Right atrium auricular region (tissue), 2 donors: ENCODE results near the gene STIM1. TPM values are rescaled to one million over a fixed set of nuclear protein-coding genes. Genes with fewer than 3 reads are reported as not detected.

Source experiments
- DNase-seq: peaks from one replicate; pipeline ENCODE4 v3.0.0-alpha.2; 2019; ENCODE audit warnings: low spot score
- H3K27ac ChIP-seq, 2 donors: fragments of 200-600 bp; sonication (generic); 1 replicate in 1 of 2; 2 replicates in 1 of 2; pipeline ENCODE4 v1.5.1; 2016 to 2019
- H3K27me3 ChIP-seq, 2 donors: fragments of 200-600 bp; sonication (generic); one replicate each; pipeline versions ENCODE4 v1.5.1 to v1.6.0; 2017 to 2019
- H3K36me3 ChIP-seq: fragments of 200-600 bp; sonication (generic); one replicate; pipeline ENCODE4 v1.5.1; 2016
- H3K4me1 ChIP-seq, 2 donors: fragments of 200-600 bp; sonication (generic); one replicate each; pipeline versions ENCODE4 v1.5.1 to v1.6.0; 2017 to 2019
- H3K4me3 ChIP-seq, 2 donors: fragments of 200-600 bp; sonication (generic); 1 replicate in 1 of 2; 2 replicates in 1 of 2; pipeline ENCODE4 v1.5.1; 2017 to 2019; ENCODE audit warnings: mild to moderate bottlenecking in 1 of 2, moderate library complexity in 1 of 2
- H3K9me3 ChIP-seq, 2 donors: fragments of 200-600 bp; sonication (generic); one replicate each; pipeline ENCODE4 v1.5.1; 2019
- CTCF ChIP-seq, 2 donors: fragments of 200-600 bp; sonication (generic); IDR thresholded peaks; one replicate each; pipeline ENCODE4 v1.5.1; 2019; ENCODE audit warnings: antibody characterized with exemption in 2 of 2
- total RNA-seq, 2 donors: library from RNA; depleted of rRNA; stranded (reverse); fragments of >200 nt; gene quantifications; one replicate each; pipeline ENCODE4 v1.1.0, GENCODE V29; 2016

STIM1 gene
- total RNA-seq, 2 donors from 2014 or later = 15.4 to 16.6 TPM

- H3K27ac ChIP-seq = no peak overlapping the region
- H3K4me3 ChIP-seq = no peak overlapping the region
These were observed 108.6 kb downstream of the STIM1 start for GRCh38 chr11:3964056-3964455.

GRCh38 chr11:3964935-3965604 is 109.6 kb downstream of the STIM1 start:
- Histone ChIP-seq H3K4me3 (no peak overlapping the region), H3K27me3 (no peaks in the 10 kb centered on the region), H3K4me1 (no peaks in the 10 kb centered on the region), H3K9me3 (no peaks in the 10 kb centered on the region), H3K36me3 (peaks cover 7% of the 10 kb centered on the region), H3K27ac (no peak overlapping the region)
- no peak for TF ChIP-seq CTCF (IDR thresholded peaks at IDR 0.05)
- DNase-seq = no peak

More at GRCh38 chr11:3964056-3964455, 108.6 kb downstream of the STIM1 start:
- Histone ChIP-seq H3K9me3 (no peaks in the 10 kb centered on the region), H3K27me3 (no peaks in the 10 kb centered on the region), H3K4me1 (no peaks in the 10 kb centered on the region), H3K36me3 (peaks cover 7% of the 10 kb centered on the region)
- TF ChIP-seq CTCF (IDR thresholded peaks at IDR 0.05) = no peak
- DNase-seq = no peak

GRCh38 chr11:3967695-3968094 is 112.2 kb downstream of the STIM1 start:
- H3K27me3 ChIP-seq = no peaks in the 10 kb centered on the region
- no peak overlapping the region for H3K27ac ChIP-seq
- no peaks in the 10 kb centered on the region for H3K4me1 ChIP-seq
- no peak overlapping the region for H3K4me3 ChIP-seq
- H3K9me3 ChIP-seq = no peaks in the 10 kb centered on the region
- peaks cover 7% of the 10 kb centered on the region for H3K36me3 ChIP-seq
- no peak for DNase-seq
- no peak for TF ChIP-seq CTCF (IDR thresholded peaks at IDR 0.05)

- Histone ChIP-seq H3K27ac (no peak overlapping the region), H3K4me3 (no peak overlapping the region), H3K4me1 (no peaks in the 10 kb centered on the region), H3K27me3 (no peaks in the 10 kb centered on the region), H3K36me3 (peaks cover 7% of the 10 kb centered on the region), H3K9me3 (no peaks in the 10 kb centered on the region)
- no peak for TF ChIP-seq CTCF (IDR thresholded peaks at IDR 0.05)
- DNase-seq = no peak
These were observed 113.7 kb downstream of the STIM1 start for GRCh38 chr11:3969200-3969599.

- TF ChIP-seq CTCF (IDR thresholded peaks at IDR 0.05) = no peak
- DNase-seq = no peak
- no peak overlapping the region for H3K27ac ChIP-seq
- H3K9me3 ChIP-seq = no peaks in the 10 kb centered on the region
- peaks cover 7% of the 10 kb centered on the region for H3K36me3 ChIP-seq
- no peaks in the 10 kb centered on the region for H3K4me1 ChIP-seq
- no peak overlapping the region for H3K4me3 ChIP-seq
- H3K27me3 ChIP-seq = no peaks in the 10 kb centered on the region
These were observed 114.1 kb downstream of the STIM1 start for GRCh38 chr11:3969613-3970012.

GRCh38 chr11:3970108-3970507 is 114.6 kb downstream of the STIM1 start:
- no peaks in the 10 kb centered on the region for H3K9me3 ChIP-seq
- no peak for DNase-seq
- H3K27ac ChIP-seq = no peak overlapping the region
- no peaks in the 10 kb centered on the region for H3K4me1 ChIP-seq
- H3K36me3 ChIP-seq = peaks cover 7% of the 10 kb centered on the region
- no peaks in the 10 kb centered on the region for H3K27me3 ChIP-seq
- no peak overlapping the region for H3K4me3 ChIP-seq
- no peak for TF ChIP-seq CTCF (IDR thresholded peaks at IDR 0.05)
